BJ (cell line): Measurements from ENCODE around the gene GALNT2. TPM values are rescaled to one million over a fixed set of nuclear protein-coding genes. Genes with fewer than 3 reads are reported as not detected.

Experiments
- CTCF ChIA-PET: fragments of 350-600 bp; formaldehyde crosslinking; extraction: SDS; loops from one replicate; lab custom pipeline; 2021; ENCODE audit warnings: antibody characterized with exemption, inconsistent platforms; lab: Yijun Ruan, JAX
- POLR2A ChIA-PET: fragments of 300-600 bp; sonication (Branson Sonifier 250); formaldehyde crosslinking; extraction: SDS; loops from one replicate; lab custom pipeline; 2021; ENCODE audit warnings: antibody characterized with exemption; lab: Charles Lee
- DNase-seq: peaks from one replicate; pipeline ENCODE4 v3.0.0-alpha.2; 2011; ENCODE audit warnings: low read depth
- H3K27me3 ChIP-seq: 2 replicates; pipeline ENCODE4 v1.6.0; 2011; ENCODE audit warnings: low read length; ENCODE audit not compliant: control insufficient read depth, insufficient read depth
- H3K36me3 ChIP-seq: 2 replicates; pipeline ENCODE4 v1.5.1; 2011; ENCODE audit warnings: low read length; ENCODE audit not compliant: control insufficient read depth, insufficient read depth
- H3K4me3 ChIP-seq: 2 replicates; pipeline ENCODE4 v1.5.1; 2011; ENCODE audit warnings: low read depth, mild to moderate bottlenecking, control low read depth, low read length
- polyA plus RNA-seq: library from polyadenylated mRNA; depleted of rRNA; stranded (reverse); fragments of >200 nt; gene quantifications from 2 replicates; pipeline ENCODE4 v1.2.3, GENCODE V29; 2011
- TF ChIP-seq, protein P1 (sequence below): IDR thresholded peaks from 2 replicates; pipeline ENCODE4 v1.5.1; 2011; ENCODE audit warnings: low read depth, mild to moderate bottlenecking, control low read depth, inconsistent platforms, low read length, moderate library complexity; ENCODE audit not compliant: insufficient read depth

Gene GALNT2
- polyA plus RNA-seq, 1 experiment, result 90.9 TPM

DNA sequence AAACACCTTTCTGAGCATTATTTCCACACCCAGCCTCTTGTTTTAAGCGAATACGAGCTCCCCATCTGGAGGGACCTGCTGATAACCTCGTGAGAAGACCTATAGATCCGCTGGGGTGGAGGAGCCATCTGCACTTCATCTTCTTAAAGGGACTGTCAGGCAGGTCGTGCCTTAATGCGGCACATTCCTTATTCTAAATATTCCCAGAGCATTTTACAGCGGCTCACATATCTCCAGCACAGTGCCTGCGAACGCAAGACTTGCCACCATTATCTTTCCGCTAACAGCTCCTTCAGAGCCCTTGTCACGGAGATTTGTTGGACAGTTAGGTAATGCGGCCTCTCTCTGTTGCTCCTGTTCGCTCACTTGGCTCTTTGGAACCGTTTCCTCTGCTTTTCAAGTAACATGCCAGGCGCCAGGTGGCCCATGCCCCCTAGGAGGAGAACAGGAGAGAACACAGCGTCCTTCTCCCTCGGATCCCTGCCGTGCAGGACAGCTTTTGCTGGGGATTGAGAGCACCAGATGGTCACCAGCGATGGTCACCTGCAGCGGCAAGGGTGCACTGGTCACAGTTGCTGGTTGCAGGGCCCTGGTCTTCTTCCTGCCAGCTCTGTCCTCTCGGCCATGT lies 196.6 kb downstream of the GALNT2 start:
- CTCF ChIA-PET, result no interaction called here

DNA sequence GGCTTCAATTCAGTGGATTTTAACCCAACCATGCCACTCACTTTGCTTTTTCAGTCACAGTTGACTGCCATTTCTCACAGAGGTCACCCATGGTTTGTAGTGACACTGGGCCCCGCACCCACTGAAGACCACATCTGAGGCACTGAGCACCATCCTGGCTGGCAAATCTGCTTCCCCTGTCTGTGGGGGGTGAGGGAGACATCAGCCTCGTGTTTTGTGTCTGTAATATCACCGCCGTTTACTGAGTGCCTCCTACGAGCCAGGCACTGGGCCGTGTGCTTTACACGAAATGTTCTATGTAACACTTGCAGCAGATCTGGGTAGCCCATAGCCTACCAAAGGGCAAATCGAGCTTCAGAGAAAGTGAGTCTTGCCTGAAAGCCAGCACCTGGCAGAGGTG lies 197.3 kb downstream of the GALNT2 start:
- no peaks in the 10 kb centered on the region for H3K27me3 ChIP-seq
- H3K4me3 ChIP-seq, result no peak overlapping the region
- CTCF ChIA-PET, result no interaction called here
- POLR2A ChIA-PET, result interaction anchor here (1.3 kb wide), 1 partner anchor 16 kb away, joined by 5 read pairs; no protein-coding TSS in a partner anchor
- TF ChIP-seq, protein P1, sequence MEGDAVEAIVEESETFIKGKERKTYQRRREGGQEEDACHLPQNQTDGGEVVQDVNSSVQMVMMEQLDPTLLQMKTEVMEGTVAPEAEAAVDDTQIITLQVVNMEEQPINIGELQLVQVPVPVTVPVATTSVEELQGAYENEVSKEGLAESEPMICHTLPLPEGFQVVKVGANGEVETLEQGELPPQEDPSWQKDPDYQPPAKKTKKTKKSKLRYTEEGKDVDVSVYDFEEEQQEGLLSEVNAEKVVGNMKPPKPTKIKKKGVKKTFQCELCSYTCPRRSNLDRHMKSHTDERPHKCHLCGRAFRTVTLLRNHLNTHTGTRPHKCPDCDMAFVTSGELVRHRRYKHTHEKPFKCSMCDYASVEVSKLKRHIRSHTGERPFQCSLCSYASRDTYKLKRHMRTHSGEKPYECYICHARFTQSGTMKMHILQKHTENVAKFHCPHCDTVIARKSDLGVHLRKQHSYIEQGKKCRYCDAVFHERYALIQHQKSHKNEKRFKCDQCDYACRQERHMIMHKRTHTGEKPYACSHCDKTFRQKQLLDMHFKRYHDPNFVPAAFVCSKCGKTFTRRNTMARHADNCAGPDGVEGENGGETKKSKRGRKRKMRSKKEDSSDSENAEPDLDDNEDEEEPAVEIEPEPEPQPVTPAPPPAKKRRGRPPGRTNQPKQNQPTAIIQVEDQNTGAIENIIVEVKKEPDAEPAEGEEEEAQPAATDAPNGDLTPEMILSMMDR, result no peak
- no peak for DNase-seq
- peaks cover 37% of the 10 kb centered on the region for H3K36me3 ChIP-seq

More for the DNA sequence above, 196.6 kb downstream of the GALNT2 start:
- POLR2A ChIA-PET, result interaction anchor here (1.3 kb wide), 1 partner anchor 16 kb away, joined by 5 read pairs; no protein-coding TSS in a partner anchor
- Histone ChIP-seq H3K36me3 (peaks cover 37% of the 10 kb centered on the region), H3K27me3 (no peaks in the 10 kb centered on the region), H3K4me3 (no peak overlapping the region)
- TF ChIP-seq, protein P1, result no peak
- no peak for DNase-seq

DNA sequence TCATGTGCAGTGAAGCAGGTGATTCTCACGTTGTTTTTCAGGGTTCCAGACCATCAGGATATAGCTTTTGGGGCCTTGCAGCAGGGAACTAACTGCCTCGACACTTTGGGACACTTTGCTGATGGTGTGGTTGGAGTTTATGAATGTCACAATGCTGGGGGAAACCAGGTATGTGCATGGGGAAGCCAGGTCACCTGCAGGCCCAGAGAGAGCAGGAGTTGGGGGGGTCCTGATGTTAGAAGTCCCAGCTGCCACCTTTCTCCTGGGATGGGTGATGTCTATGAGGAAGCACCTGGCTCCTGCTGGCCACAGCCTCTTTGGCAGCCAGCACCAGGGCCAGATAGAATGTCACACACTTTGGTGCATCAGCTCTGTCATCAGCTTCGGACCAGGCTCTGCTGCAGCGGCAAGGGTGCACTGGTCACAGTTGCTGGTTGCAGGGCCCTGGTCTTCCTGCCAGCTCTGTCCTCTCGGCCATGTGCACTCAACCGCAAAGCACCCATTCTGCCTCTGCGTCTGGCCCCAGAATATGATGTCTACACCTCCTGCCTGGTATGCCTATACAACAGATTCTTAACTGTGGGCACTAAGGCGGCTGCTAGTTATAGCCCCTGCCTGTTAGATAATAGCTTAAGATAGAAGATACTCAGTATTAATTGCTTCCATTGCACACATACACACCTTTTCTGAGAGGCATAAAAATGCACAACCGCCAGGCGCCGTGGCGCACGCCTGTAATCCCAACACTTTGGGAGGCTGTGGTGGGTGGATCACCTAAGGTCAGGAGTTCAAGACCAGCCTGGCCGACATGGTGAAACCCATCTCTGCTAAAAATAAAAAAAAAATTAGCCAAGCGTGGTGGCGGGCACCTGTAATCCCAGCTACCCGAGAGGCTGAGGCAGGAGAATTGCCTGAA lies 198.4 kb downstream of the GALNT2 start:
- peaks cover 35% of the 10 kb centered on the region for H3K36me3 ChIP-seq
- no peaks in the 10 kb centered on the region for H3K27me3 ChIP-seq
- POLR2A ChIA-PET, result interaction anchor here (0.6 kb wide), 1 partner anchor 14 kb away, joined by 3 read pairs; no protein-coding TSS in a partner anchor
- DNase-seq, result no peak
- no peak overlapping the region for H3K4me3 ChIP-seq
- CTCF ChIA-PET, result interaction anchor here (0.6 to 1.0 kb wide), 2 partner anchors 161 to 562 kb away, joined by 4 to 7 read pairs; no protein-coding TSS in a partner anchor
- TF ChIP-seq, protein P1, result no peak

DNA sequence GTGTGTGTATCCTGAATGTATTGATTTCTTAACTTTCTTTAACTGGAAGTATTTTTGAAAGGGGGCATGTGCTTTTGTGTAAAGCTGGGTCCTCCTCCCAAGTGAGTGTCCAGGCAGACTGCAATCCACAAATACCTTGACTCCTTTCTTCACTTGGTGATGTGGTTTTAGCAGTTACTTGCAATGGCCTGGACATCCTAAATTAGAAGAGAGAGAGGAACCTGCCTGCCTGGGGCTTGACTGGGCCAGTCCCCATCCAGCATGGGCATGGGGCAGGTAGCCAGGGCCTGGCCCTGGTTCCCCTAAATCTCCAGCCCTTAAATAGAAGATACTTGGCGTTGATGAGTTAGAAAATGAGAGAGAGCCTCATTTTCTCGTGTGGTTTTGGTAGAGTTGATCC lies 199.4 kb downstream of the GALNT2 start:
- TF ChIP-seq, protein P1, result no peak
- ChIA-PET POLR2A (no interaction called here), CTCF (interaction anchor here (0.5 to 1.0 kb wide), 3 partner anchors 162 to 636 kb away, joined by 4 to 7 read pairs (median 4); no protein-coding TSS in a partner anchor)
- H3K36me3 ChIP-seq, result peaks cover 36% of the 10 kb centered on the region
- no peak overlapping the region for H3K4me3 ChIP-seq
- no peaks in the 10 kb centered on the region for H3K27me3 ChIP-seq
- no peak for DNase-seq
